MCF 10A (cell line): ENCODE results near the gene PARD3. TPM values are rescaled to one million over a fixed set of nuclear protein-coding genes. Genes with fewer than 3 reads are reported as not detected.
A peak's percentile ranks its signal among the peaks of the same experiment; 100 is the strongest.

Experiments used
- BruUV-seq: library from RNA; stranded (reverse); fragments of 400-500 nt; replicated peaks from 2 replicates; lab custom pipeline; 2021; lab: Mats Ljungman, UMichigan
- CTCF ChIA-PET: fragments of 300-600 bp; sonication (Branson Sonifier 250); formaldehyde crosslinking; extraction: SDS; loops from one replicate; lab custom pipeline; 2021; ENCODE audit warnings: antibody characterized with exemption, inconsistent platforms; lab: Yijun Ruan, JAX
- POLR2A ChIA-PET: fragments of 300-600, 350-650 bp; sonication (Branson Sonifier 250); formaldehyde crosslinking; extraction: SDS; loops from one replicate; lab custom pipeline; 2020; ENCODE audit warnings: antibody characterized with exemption, inconsistent platforms; lab: Yijun Ruan, JAX
- DNase-seq: peaks from one replicate; pipeline ENCODE4 v3.0.0-alpha.2; 2018; ENCODE audit not compliant: unreplicated experiment
- H3K27ac Mint-ChIP-seq: one replicate; pipeline ENCODE4 v1.8.0; 2022; ENCODE audit warnings: mild to moderate bottlenecking, low read depth, mixed read lengths; ENCODE audit not compliant: unreplicated experiment
- H3K27me3 Mint-ChIP-seq: one replicate; pipeline ENCODE4 v1.8.0; 2022; ENCODE audit warnings: mixed read lengths; ENCODE audit not compliant: insufficient read depth, unreplicated experiment
- H3K36me3 Mint-ChIP-seq: one replicate; pipeline ENCODE4 v1.8.0; 2022; ENCODE audit warnings: mild to moderate bottlenecking, moderate library complexity, mixed read lengths; ENCODE audit not compliant: insufficient read depth, unreplicated experiment
- H3K4me1 Mint-ChIP-seq: one replicate; pipeline ENCODE4 v1.8.0; 2022; ENCODE audit warnings: mixed read lengths; ENCODE audit not compliant: insufficient read depth, unreplicated experiment
- H3K4me3 Mint-ChIP-seq: one replicate; pipeline ENCODE4 v1.8.0; 2022; ENCODE audit warnings: mild to moderate bottlenecking, moderate library complexity, mixed read lengths; ENCODE audit not compliant: unreplicated experiment
- H3K9me3 Mint-ChIP-seq: one replicate; pipeline ENCODE4 v1.8.0; 2022; ENCODE audit warnings: mixed read lengths; ENCODE audit not compliant: unreplicated experiment
- intact Hi-C: fragments of 100-400 bp; cut with micrococcal nuclease; formaldehyde crosslinking; loops from 2 replicates; pipeline ENCODE4 v1.14.1; 2022
- total RNA-seq: library from RNA; stranded (reverse); gene quantifications from 2 replicates; pipeline ENCODE4 v1.2.3, GENCODE V29; 2022
- TF ChIP-seq, protein P1 (sequence below): fragments of 200-600 bp; IDR thresholded peaks from one replicate; pipeline ENCODE4 v1.8.0; 2022; ENCODE audit warnings: antibody characterized with exemption, mild to moderate bottlenecking; ENCODE audit not compliant: unreplicated experiment

Gene PARD3
- total RNA-seq, 1 experiment from 2014 or later = 70.0 TPM

DNA sequence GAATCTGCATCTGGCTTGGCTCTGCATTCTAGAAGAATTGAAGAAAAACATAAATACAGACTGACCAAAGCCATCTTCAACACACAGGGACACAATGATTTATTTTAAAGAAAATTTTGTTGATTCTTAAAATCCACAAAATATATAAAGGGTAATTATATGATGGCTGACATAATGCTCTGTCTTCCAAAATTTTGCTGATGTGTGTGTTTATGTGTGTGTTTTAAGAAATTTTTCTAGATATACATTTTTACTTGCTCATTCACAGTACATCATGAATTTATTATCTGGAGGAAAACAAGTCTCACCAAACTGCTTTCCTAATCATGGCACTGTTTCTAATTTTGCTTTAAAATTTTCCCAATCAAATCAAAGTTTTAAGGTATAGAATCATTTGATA is 442.6 kb downstream of the PARD3 start:
- Mint-ChIP-seq H3K27me3 (no peaks in the 10 kb centered on the region), H3K36me3 (peaks cover 55% of the 10 kb centered on the region), H3K27ac (no peak overlapping the region), H3K4me1 (no peaks in the 10 kb centered on the region), H3K4me3 (no peak overlapping the region), H3K9me3 (no peaks in the 10 kb centered on the region)
- ChIA-PET CTCF (interaction anchor here (0.6 kb wide), 1 partner anchor 760 kb away, joined by 3 read pairs; no protein-coding TSS in a partner anchor), POLR2A (interaction anchor here (0.7 to 1.2 kb wide), 2 partner anchors 66 to 266 kb away, joined by 3 read pairs; no protein-coding TSS in a partner anchor)
- DNase-seq = no peak
- TF ChIP-seq, protein P1, sequence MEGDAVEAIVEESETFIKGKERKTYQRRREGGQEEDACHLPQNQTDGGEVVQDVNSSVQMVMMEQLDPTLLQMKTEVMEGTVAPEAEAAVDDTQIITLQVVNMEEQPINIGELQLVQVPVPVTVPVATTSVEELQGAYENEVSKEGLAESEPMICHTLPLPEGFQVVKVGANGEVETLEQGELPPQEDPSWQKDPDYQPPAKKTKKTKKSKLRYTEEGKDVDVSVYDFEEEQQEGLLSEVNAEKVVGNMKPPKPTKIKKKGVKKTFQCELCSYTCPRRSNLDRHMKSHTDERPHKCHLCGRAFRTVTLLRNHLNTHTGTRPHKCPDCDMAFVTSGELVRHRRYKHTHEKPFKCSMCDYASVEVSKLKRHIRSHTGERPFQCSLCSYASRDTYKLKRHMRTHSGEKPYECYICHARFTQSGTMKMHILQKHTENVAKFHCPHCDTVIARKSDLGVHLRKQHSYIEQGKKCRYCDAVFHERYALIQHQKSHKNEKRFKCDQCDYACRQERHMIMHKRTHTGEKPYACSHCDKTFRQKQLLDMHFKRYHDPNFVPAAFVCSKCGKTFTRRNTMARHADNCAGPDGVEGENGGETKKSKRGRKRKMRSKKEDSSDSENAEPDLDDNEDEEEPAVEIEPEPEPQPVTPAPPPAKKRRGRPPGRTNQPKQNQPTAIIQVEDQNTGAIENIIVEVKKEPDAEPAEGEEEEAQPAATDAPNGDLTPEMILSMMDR = no peak
- intact Hi-C loops = no loop called here
- no TSS peak for BruUV-seq

DNA sequence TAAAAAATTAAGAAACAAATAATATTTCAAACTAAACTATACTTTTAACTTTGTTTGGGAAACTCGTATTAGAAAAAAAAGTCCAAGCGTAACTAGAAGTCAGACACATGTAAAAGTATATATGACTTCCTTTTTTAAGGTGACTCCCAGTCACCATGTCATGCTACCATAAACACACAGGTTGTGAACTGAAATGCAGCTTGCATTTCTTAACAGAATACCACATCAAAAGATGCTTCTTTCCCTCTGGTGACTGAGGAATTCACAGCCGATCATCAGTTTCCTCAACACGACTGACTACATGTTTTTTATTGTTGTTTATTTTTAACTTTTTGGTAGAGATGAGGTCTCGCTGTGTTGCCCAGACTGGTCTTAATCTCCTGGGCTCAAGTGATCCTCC is 445.0 kb downstream of the PARD3 start:
- Mint-ChIP-seq H3K4me3 (no peak overlapping the region), H3K27me3 (no peaks in the 10 kb centered on the region), H3K9me3 (no peaks in the 10 kb centered on the region), H3K27ac (no peak overlapping the region), H3K4me1 (no peaks in the 10 kb centered on the region), H3K36me3 (peaks cover 53% of the 10 kb centered on the region)
- DNase-seq = no peak
- CTCF ChIA-PET = no interaction called here
- BruUV-seq = no TSS peak
- TF ChIP-seq, protein P1 = no peak
- intact Hi-C loops = no loop called here
- POLR2A ChIA-PET = no interaction called here

DNA sequence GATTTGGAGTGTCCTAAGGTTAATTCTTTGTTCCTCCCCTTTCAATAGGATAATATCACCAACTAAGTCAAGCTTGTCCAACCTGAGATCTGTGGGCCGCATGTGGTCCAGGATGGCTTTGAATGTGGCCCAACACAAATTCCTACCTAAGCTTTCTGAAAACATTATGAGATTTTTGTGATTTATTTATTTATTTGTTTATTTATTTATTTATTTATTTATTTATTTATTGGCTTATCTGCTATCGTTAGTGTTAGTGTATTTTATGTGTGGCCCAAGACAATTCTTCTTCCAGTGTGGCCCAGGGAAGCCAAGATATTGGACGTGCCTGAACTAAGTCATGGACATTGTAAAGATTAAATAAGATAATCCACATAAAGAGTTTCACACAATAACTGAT is 446.0 kb downstream of the PARD3 start:
- ChIA-PET CTCF (interaction anchor here (0.6 kb wide), 1 partner anchor 246 kb away, joined by 4 read pairs; no protein-coding TSS in a partner anchor), POLR2A (no interaction called here)
- no TSS peak for BruUV-seq
- Mint-ChIP-seq H3K4me3 (no peak overlapping the region), H3K36me3 (peaks cover 53% of the 10 kb centered on the region), H3K27ac (no peak overlapping the region), H3K9me3 (no peaks in the 10 kb centered on the region), H3K4me1 (peaks cover 2% of the 10 kb centered on the region), H3K27me3 (no peaks in the 10 kb centered on the region)
- intact Hi-C loops = no loop called here
- TF ChIP-seq, protein P1 = no peak
- DNase-seq = no peak

DNA sequence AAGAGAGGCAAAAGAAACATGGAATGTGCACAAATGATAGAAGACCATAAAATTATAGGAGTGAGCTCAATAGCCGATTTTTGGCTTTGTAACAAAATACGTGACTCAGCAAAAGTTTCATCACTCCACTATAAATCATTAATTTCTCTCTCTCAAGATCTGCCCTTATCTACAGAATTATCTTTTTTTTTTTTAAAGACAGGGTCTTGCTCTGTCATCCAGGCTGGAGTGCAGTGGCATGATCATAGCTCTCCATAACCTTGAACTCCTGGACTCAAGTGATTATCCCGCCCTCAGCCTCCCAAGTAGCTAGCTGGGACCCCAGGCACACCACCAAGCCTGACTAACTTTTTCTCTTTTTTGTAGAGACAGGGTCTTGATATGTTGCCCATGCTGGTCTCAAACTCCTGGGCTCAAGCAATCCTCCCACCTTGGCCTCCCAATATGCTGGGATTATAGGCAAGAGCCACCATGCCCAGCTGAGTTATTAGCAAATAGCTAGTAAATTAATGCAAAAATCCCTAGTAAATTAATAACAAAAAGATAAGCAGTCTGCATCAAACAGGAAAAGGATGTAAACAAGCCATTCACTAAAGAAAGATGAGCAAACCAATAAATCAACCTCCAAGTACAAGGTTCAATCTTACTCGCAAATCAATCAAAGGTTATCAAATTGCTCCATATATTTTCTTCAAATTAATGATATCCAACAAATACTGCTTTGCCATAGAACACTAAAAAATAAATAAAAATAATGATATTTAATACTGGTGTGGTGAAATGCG is 450.7 kb downstream of the PARD3 start:
- POLR2A ChIA-PET = interaction anchor here (0.7 to 1.7 kb wide), 4 partner anchors 9 to 50 kb away, joined by 3 to 5 read pairs (median 4); no protein-coding TSS in a partner anchor
- no peak overlapping the region for H3K27ac Mint-ChIP-seq

More for the DNA sequence above, 450.7 kb downstream of the PARD3 start:
- CTCF ChIA-PET = interaction anchor here (0.7 kb wide), 1 partner anchor 1034 kb away, joined by 3 read pairs; no protein-coding TSS in a partner anchor
- H3K36me3 Mint-ChIP-seq = peaks cover 31% of the 10 kb centered on the region
- no peaks in the 10 kb centered on the region for H3K27me3 Mint-ChIP-seq
- BruUV-seq = no TSS peak
- H3K9me3 Mint-ChIP-seq = no peaks in the 10 kb centered on the region
- peaks cover 9% of the 10 kb centered on the region for H3K4me1 Mint-ChIP-seq
- TF ChIP-seq, protein P1 = no peak
- intact Hi-C loops = no loop called here
- DNase-seq = peak; percentile 13
- H3K4me3 Mint-ChIP-seq = no peak overlapping the region
